Measurements from ENCODE around the gene LGALS7B. TPM values are rescaled to one million over a fixed set of nuclear protein-coding genes. Genes with fewer than 3 reads are reported as not detected.
"Not testable (repeated sequence)": the region's sequence is repeated elsewhere in the genome, so short reads cannot be mapped to it uniquely, and the experiment has no call there.

Gene LGALS7B
- not detected in 2 replicates for total RNA-seq (2014; rRNA removed; shearing (Covaris generic))

GRCh38 chr19:38788478-38789243 is at the start of gene LGALS7B:
Gene LGALS7B (plus strand): TSS chr19:38789200. CDS start chr19:38789227, 27 bp downstream.
- no peak for DNase-seq (ENCODE audit: low read depth)

DNA sequence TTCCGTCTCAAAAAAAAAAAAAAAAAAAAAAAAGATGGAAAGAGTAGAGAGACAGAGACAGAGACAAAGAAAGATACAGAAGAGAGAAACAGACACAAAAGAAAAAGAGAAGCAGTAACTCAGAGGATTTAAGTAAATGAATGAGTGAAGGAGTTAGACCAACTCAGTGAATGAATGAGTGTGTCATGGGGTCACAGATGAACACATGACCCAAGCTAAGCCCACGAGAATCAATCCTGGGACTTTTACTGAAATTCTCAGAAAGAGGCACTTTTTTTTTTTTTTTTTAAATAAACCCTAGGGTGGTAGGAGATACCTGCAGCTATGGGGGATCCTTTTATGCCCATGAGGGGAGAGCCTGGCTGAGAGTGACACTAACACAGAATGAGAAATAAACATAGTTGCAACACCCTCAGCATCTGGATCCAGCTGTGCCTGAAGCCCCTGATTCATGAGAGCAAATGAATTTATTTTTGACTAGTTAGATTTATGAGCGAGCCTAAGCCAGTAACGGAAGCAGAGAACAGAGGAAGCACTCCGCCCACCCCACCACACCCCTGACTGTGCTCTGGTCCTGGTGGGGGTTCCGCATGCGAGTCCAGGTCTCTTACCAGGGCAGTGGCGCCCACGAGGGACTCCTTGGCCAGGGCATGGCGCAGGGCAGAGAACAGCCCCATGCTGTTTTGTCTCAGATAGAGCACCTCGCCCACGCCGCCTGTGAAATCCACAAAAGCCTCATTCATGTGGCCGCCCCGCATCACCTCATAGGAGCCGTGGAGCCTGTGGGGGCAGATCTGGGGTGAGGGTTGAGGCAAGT is 49.4 kb upstream of the LGALS7B start:
- DNase-seq (ENCODE audit: low read depth) = no peak

DNA sequence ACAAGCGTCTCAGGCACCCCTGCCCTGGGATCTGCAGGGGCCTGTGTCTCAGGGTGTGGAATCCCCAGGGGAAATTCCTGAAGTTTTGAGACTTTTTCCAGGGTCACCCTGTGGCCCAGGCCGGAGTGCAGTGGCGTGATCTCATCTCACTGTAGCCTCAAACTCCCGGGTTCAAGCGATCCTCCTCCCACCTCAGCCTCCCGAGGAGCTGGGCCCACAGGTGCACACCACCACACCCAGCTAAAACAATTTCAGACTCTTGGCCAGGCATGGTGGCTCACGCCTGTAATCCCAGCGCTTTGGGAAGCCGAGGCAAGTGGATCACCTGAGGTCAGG is 48.8 kb upstream of the LGALS7B start:
- no peak for DNase-seq (ENCODE audit: low read depth)

- DNase-seq (ENCODE audit: low read depth) = no peak
Measured at GRCh38 chr19:38740932-38741331, 48.1 kb upstream of the LGALS7B start.

GRCh38 chr19:38741670-38742069 is 47.3 kb upstream of the LGALS7B start:
- peak; percentile 3 for DNase-seq (ENCODE audit: low read depth)

- no peak for DNase-seq (ENCODE audit: low read depth)
Measured at GRCh38 chr19:38742296-38742695, 46.7 kb upstream of the LGALS7B start.

GRCh38 chr19:38742906-38743305 is 46.1 kb upstream of the LGALS7B start:
- no peak for DNase-seq (ENCODE audit: low read depth)

GRCh38 chr19:38743394-38744297 is 45.4 kb upstream of the LGALS7B start:
- no peak for DNase-seq (ENCODE audit: low read depth)

- no peak for DNase-seq (ENCODE audit: low read depth)
Measured at GRCh38 chr19:38744298-38744681, 44.7 kb upstream of the LGALS7B start, which contains the start of gene CAPN12. Gene CAPN12 (minus strand): TSS chr19:38744474. CDS start chr19:38744165, 309 bp downstream.

GRCh38 chr19:38744874-38745273 is 44.1 kb upstream of the LGALS7B start:
- no peak for DNase-seq (ENCODE audit: low read depth)

DNA sequence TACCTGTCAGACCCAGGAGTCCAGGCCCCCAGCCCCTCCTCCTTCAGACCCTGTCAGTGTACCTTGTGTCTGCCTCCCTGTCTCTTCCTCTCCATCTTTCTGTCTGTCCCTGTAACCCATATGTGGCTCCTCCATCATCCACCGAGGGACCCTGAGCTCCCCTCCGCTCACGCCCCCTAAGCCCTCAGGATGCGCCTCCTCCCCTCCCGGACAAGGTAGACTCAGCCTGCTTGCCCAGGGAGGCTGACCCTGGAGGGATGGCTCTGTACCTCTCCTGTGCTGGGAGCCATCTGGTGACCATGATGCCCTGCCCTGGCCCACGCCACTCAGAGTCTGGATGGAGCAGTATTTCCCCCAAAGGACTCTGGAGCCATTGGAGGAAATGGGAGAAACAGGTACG is 43.7 kb upstream of the LGALS7B start:
- DNase-seq (ENCODE audit: low read depth) = no peak

DNA sequence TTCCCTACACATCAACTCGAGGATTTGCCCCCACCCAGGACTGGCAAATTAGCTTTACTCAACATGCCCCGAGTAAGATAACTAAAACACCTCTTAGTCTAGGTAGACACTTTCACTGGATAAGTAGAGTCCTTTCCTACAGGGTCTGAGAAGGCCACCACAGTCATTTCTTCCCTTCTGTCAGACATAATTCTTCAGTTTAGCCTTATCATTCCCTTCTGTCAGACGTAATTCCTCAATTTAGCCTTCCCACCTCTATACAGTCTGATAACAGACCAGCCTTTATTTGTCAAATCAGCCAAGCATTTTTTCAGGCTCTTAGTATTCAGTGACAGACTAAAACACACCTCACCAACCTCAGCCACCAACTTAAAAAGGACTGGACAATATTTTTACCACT is 35.2 kb upstream of the LGALS7B start:
- DNase-seq (ENCODE audit: low read depth) = not testable (repeated sequence)

DNA sequence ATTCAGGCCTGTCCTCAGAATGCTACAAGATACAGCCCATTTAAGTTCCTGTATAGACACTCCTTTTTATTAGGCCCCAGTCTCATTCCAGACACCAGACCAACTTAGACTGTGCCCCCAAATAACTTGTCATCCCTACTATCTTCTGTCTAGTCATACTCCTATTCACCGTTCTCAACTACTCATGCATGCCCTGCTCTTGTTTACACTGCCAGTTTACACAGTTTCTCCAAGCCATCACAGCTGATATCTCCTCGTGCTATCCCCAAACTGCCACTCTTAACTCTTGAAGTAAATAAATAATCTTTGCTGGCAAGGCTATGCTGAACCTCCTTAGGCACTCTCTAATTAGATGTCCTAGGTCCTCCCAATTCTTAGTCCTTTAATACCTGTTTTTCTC is 34.8 kb upstream of the LGALS7B start:
- not testable (repeated sequence) for DNase-seq (ENCODE audit: low read depth)

DNA sequence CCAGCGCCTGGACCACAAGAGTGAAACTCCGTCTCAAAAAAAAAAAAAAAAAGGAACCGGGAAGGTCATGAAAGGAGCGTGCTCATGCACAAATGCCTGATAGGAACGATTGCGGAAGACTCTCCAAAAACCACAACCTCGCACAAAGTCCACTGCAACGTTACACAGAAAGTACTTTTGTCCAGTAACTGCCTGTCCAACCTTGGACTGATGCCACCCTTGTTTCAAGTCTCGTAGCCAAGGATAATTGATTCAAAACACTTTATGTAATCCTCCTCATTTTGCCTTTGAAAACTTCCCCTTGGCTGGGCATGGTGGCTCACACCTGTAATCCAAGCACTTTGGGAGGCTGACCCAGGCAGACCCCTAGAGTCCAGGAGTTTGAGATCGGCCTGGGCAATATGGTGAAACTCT is 29.4 kb upstream of the LGALS7B start:
- DNase-seq (ENCODE audit: low read depth) = no peak

GRCh38 chr19:38760805-38761517 is 28.0 kb upstream of the LGALS7B start:
- not testable (repeated sequence) for DNase-seq (ENCODE audit: low read depth)

- not testable (repeated sequence) for DNase-seq (ENCODE audit: low read depth)
Measured at GRCh38 chr19:38761884-38762389, 27.1 kb upstream of the LGALS7B start.

GRCh38 chr19:38763795-38764220 is 25.2 kb upstream of the LGALS7B start:
- DNase-seq (ENCODE audit: low read depth) = no peak

GRCh38 chr19:38765214-38765613 is 23.8 kb upstream of the LGALS7B start:
- no peak for DNase-seq (ENCODE audit: low read depth)

DNA sequence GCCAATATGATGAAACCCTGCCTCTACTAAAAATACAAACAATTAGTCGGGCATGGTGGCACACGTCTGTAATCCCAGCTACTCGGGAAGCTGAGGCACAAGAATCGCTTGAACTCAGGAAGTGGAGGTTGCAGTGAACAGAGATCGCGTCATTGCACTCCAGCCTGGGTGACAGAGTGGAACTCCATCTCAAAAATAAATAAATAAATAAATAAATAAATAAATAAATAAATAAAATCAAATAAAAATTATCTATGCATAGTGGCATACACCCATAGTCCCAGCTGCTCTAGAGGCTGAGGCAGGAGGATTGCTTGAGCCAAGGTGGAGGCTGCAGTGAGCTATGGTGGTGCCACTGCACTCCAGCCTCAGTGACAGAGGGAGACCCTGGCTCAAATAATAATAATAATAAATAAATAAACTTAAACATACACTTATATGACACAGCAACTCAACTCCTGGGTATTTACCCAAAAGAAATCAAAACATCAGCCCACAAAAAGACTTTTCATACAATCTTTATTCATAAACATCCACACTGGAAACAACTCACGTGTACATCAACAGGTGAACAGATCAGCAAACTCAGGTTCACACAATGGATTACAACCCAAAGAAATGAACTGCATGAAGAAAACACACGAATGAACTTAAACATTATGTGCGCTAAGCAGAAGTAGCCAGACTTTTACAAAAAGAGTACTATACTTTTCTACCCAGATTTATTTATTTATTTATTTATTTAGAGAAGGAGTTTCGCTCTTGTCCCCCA is 22.5 kb upstream of the LGALS7B start:
- DNase-seq (ENCODE audit: low read depth) = no peak

- peak; percentile 81 for DNase-seq (ENCODE audit: low read depth)
Measured at GRCh38 chr19:38769635-38770211, 19.3 kb upstream of the LGALS7B start.
